ENCODE results near the gene ITGA6. TPM values are rescaled to one million over a fixed set of nuclear protein-coding genes. Genes with fewer than 3 reads are reported as not detected.

Gene ITGA6
- 0.11 and 0.25 TPM in 2 replicates for total RNA-seq

GRCh38 chr2:172427256-172427989, at the start of gene ITGA6:
TSS of gene ITGA6 (plus strand) at chr2:172427586.
- peaks cover 83% of the 10 kb centered on the region for H3K27me3 Mint-ChIP-seq (ENCODE audit: low read depth)

GRCh38 chr2:172380436-172381274, 46.7 kb upstream of the ITGA6 start:
- DNase-seq (ENCODE audit: low spot score), result no peak
- H3K4me3 Mint-ChIP-seq (ENCODE audit: low read depth), result no peak overlapping the region
- no peak overlapping the region for H3K27ac Mint-ChIP-seq
- H3K36me3 Mint-ChIP-seq (ENCODE audit: low read depth), result no peaks in the 10 kb centered on the region
- H3K9me3 Mint-ChIP-seq, result peaks cover 15% of the 10 kb centered on the region
- no peaks in the 10 kb centered on the region for H3K4me1 Mint-ChIP-seq (ENCODE audit: low read depth)
- H3K27me3 Mint-ChIP-seq (ENCODE audit: low read depth), result peaks cover 1% of the 10 kb centered on the region
- intact Hi-C loops (cut with micrococcal nuclease), result no loop called here

More at GRCh38 chr2:172427256-172427989, at the start of gene ITGA6:
- intact Hi-C loops (cut with micrococcal nuclease), result loop anchor here (2.0 to 5.0 kb wide), 2 partner anchors 37 to 345 kb away; no protein-coding TSS in a partner anchor
- DNase-seq (ENCODE audit: low spot score), result peak; percentile 42
- H3K9me3 Mint-ChIP-seq, result no peaks in the 10 kb centered on the region
- H3K4me1 Mint-ChIP-seq (ENCODE audit: low read depth), result peaks cover 11% of the 10 kb centered on the region
- H3K4me3 Mint-ChIP-seq (ENCODE audit: low read depth), result peak within 1 kb of the TSS; percentile 67
- H3K27ac Mint-ChIP-seq, result no peak within 1 kb of the TSS
- no peaks in the 10 kb centered on the region for H3K36me3 Mint-ChIP-seq (ENCODE audit: low read depth)

GRCh38 chr2:172381275-172382027, 45.9 kb upstream of the ITGA6 start:
- intact Hi-C loops (cut with micrococcal nuclease), result no loop called here
- no peak for DNase-seq (ENCODE audit: low spot score)
- Mint-ChIP-seq H3K4me3 (ENCODE audit: low read depth) (no peak overlapping the region), H3K9me3 (peaks cover 15% of the 10 kb centered on the region), H3K27ac (no peak overlapping the region), H3K27me3 (ENCODE audit: low read depth) (no peaks in the 10 kb centered on the region), H3K36me3 (ENCODE audit: low read depth) (no peaks in the 10 kb centered on the region), H3K4me1 (ENCODE audit: low read depth) (no peaks in the 10 kb centered on the region)

- DNase-seq (ENCODE audit: low spot score), result no peak
- Mint-ChIP-seq H3K9me3 (no peaks in the 10 kb centered on the region), H3K27me3 (ENCODE audit: low read depth) (no peaks in the 10 kb centered on the region), H3K4me3 (ENCODE audit: low read depth) (no peak overlapping the region), H3K36me3 (ENCODE audit: low read depth) (no peaks in the 10 kb centered on the region), H3K27ac (no peak overlapping the region), H3K4me1 (ENCODE audit: low read depth) (peaks cover 1% of the 10 kb centered on the region)
- intact Hi-C loops (cut with micrococcal nuclease), result no loop called here
These were observed 40.0 kb upstream of the ITGA6 start for GRCh38 chr2:172387361-172387760.

DNA sequence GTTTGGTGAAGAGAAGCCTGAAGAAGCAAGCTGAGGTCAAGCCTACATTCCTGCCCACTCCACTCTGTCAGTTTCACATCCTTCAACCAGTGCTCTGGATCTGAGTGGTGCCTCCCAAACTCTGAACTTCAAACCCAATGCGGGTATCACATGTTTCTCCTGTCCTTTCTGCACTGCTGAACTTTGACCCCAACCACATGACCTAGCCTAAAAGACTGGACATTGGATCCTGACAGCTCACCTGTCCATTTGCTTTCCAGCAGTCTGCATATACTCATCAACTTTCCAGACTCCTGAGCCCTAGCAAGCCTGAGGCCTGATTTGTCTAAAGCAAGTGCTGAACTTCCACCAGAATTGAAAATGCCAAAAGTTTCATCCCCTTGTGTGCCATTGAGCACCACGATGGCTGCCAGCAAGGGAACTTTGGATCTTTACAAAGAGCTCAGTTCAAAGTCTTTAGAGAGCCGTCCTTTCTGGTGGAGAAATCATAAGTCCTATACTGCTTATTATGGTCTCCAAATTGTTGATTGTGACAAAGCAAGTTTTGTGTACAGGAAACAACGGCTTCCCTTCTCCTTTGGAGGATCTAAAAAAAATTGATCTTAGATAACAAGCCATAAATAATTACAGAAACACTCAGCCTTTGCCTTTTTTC, 37.6 kb upstream of the ITGA6 start:
- H3K27me3 Mint-ChIP-seq (ENCODE audit: low read depth), result no peaks in the 10 kb centered on the region
- H3K4me3 Mint-ChIP-seq (ENCODE audit: low read depth), result no peak overlapping the region
- H3K4me1 Mint-ChIP-seq (ENCODE audit: low read depth), result peaks cover 1% of the 10 kb centered on the region
- no peak for DNase-seq (ENCODE audit: low spot score)
- no peak overlapping the region for H3K27ac Mint-ChIP-seq
- intact Hi-C loops (cut with micrococcal nuclease), result no loop called here
- no peaks in the 10 kb centered on the region for H3K9me3 Mint-ChIP-seq
- H3K36me3 Mint-ChIP-seq (ENCODE audit: low read depth), result no peaks in the 10 kb centered on the region

GRCh38 chr2:172394002-172394401, 33.4 kb upstream of the ITGA6 start:
- H3K9me3 Mint-ChIP-seq, result no peaks in the 10 kb centered on the region
- peaks cover 1% of the 10 kb centered on the region for H3K27me3 Mint-ChIP-seq (ENCODE audit: low read depth)
- peaks cover 1% of the 10 kb centered on the region for H3K4me1 Mint-ChIP-seq (ENCODE audit: low read depth)
- intact Hi-C loops (cut with micrococcal nuclease), result no loop called here
- no peak for DNase-seq (ENCODE audit: low spot score)
- H3K36me3 Mint-ChIP-seq (ENCODE audit: low read depth), result no peaks in the 10 kb centered on the region
- no peak overlapping the region for H3K4me3 Mint-ChIP-seq (ENCODE audit: low read depth)
- no peak overlapping the region for H3K27ac Mint-ChIP-seq

DNA sequence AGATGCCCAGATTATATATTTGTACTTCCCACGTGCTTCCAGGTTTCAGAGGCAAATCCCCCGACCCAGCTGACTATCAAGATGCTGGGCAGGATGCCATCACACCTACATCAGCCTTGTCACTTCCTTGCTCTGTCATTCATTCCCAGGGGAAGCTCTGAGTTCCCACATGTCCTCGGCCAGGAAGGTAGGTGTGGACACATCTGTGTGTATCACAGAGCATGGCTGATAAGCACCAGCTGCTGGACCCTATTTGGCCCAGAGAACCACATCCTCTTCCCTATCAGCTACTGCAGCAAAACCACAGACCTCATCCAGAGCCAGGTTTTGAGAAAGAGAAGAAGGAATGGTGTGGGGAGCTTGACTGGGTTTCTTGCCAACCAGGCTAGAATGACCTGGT, 31.9 kb upstream of the ITGA6 start:
- Mint-ChIP-seq H3K4me1 (ENCODE audit: low read depth) (no peaks in the 10 kb centered on the region), H3K9me3 (no peaks in the 10 kb centered on the region), H3K4me3 (ENCODE audit: low read depth) (no peak overlapping the region), H3K27ac (no peak overlapping the region), H3K27me3 (ENCODE audit: low read depth) (peaks cover 6% of the 10 kb centered on the region), H3K36me3 (ENCODE audit: low read depth) (no peaks in the 10 kb centered on the region)
- intact Hi-C loops (cut with micrococcal nuclease), result no loop called here
- no peak for DNase-seq (ENCODE audit: low spot score)

DNA sequence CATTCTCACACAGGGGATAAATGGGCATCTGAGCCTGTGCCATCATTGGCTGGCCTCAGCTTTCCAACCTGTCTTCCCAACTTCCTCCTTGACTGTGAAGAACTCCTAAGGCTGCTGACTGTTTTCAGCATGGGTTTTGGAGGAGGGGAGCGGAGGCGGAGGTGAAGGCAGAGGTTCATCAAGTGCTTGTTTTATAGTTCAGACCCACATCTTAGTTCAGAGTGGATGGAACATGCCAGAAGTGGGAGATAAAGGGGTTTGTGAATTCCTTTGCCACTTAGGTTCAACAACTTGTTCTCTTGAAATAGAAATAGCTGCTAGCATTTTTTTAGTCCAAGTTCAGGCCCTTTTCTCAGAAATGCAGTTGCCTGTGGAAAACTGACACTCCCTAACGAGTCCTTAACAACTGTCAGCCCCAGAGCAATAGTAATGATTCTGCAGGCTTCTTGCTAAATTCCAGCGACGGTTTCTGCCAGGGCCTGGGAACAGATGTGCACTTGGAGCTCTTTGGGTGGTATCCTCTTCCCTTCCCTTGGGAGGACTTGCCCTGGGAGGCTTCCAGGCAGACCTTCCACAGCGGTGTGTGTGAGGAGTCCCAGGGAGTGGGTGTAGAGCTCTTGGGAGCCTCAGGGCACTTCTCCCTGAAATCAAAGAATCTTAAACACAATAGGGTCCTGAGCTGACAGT, 30.1 kb upstream of the ITGA6 start:
- Mint-ChIP-seq H3K9me3 (no peaks in the 10 kb centered on the region), H3K4me3 (ENCODE audit: low read depth) (no peak overlapping the region), H3K27ac (no peak overlapping the region), H3K27me3 (ENCODE audit: low read depth) (peaks cover 6% of the 10 kb centered on the region), H3K4me1 (ENCODE audit: low read depth) (no peaks in the 10 kb centered on the region), H3K36me3 (ENCODE audit: low read depth) (no peaks in the 10 kb centered on the region)
- intact Hi-C loops (cut with micrococcal nuclease), result no loop called here
- no peak for DNase-seq (ENCODE audit: low spot score)

GRCh38 chr2:172398440-172398839, 28.9 kb upstream of the ITGA6 start:
- Mint-ChIP-seq H3K4me3 (ENCODE audit: low read depth) (no peak overlapping the region), H3K36me3 (ENCODE audit: low read depth) (no peaks in the 10 kb centered on the region), H3K27me3 (ENCODE audit: low read depth) (peaks cover 6% of the 10 kb centered on the region), H3K9me3 (no peaks in the 10 kb centered on the region), H3K4me1 (ENCODE audit: low read depth) (no peaks in the 10 kb centered on the region), H3K27ac (no peak overlapping the region)
- no peak for DNase-seq (ENCODE audit: low spot score)
- intact Hi-C loops (cut with micrococcal nuclease), result no loop called here

DNA sequence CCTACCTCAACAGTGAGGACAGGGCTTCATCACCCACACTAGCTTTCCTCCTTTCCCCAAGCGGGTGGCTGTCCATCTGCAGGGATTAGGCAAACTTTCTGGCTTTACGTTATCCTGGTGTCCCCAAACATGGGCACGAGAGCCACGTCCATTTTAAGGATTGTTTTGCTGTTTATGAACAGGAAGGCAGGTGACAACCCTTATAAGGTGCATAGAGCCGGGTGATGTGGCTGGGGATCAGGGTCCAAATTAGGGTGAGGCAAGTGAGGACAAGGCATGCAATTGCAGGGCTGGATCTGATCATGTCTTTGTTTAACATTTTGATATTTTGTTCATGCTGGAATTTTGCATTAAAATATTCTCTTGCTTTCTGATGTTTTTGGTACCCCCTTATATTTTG, 27.6 kb upstream of the ITGA6 start:
- Mint-ChIP-seq H3K27ac (no peak overlapping the region), H3K4me3 (ENCODE audit: low read depth) (no peak overlapping the region), H3K27me3 (ENCODE audit: low read depth) (peaks cover 9% of the 10 kb centered on the region), H3K4me1 (ENCODE audit: low read depth) (no peaks in the 10 kb centered on the region), H3K9me3 (no peaks in the 10 kb centered on the region), H3K36me3 (ENCODE audit: low read depth) (no peaks in the 10 kb centered on the region)
- no peak for DNase-seq (ENCODE audit: low spot score)
- intact Hi-C loops (cut with micrococcal nuclease), result no loop called here

DNA sequence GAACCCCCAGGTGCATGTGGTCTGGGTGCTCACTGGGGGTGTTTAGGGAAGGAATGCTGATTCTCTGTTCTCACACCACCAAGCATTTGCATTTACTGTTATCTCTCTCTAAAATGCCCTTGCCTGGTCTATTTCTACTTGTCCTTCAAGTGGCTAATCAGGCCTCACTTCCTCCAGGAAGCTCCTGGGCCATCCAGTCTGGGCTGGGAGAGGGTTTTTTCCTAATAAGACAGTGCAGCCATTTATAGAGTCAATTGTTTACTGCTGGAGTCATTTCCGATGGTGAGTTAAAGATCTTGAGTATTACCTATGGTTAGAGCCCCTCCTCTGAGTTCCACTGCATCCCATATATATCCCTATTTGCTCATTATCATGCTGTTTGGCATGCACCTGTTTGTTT, 25.2 kb upstream of the ITGA6 start:
- Mint-ChIP-seq H3K4me3 (ENCODE audit: low read depth) (no peak overlapping the region), H3K4me1 (ENCODE audit: low read depth) (no peaks in the 10 kb centered on the region), H3K27me3 (ENCODE audit: low read depth) (peaks cover 7% of the 10 kb centered on the region), H3K27ac (no peak overlapping the region), H3K36me3 (ENCODE audit: low read depth) (no peaks in the 10 kb centered on the region), H3K9me3 (no peaks in the 10 kb centered on the region)
- intact Hi-C loops (cut with micrococcal nuclease), result no loop called here
- no peak for DNase-seq (ENCODE audit: low spot score)

GRCh38 chr2:172403402-172403801, 24.0 kb upstream of the ITGA6 start:
- Mint-ChIP-seq H3K36me3 (ENCODE audit: low read depth) (no peaks in the 10 kb centered on the region), H3K27ac (no peak overlapping the region), H3K9me3 (no peaks in the 10 kb centered on the region), H3K4me1 (ENCODE audit: low read depth) (no peaks in the 10 kb centered on the region), H3K4me3 (ENCODE audit: low read depth) (no peak overlapping the region), H3K27me3 (ENCODE audit: low read depth) (peaks cover 11% of the 10 kb centered on the region)
- no peak for DNase-seq (ENCODE audit: low spot score)
- intact Hi-C loops (cut with micrococcal nuclease), result no loop called here
